ENCODE data around the gene CCDC27. TPM values are rescaled to one million over a fixed set of nuclear protein-coding genes. Genes with fewer than 3 reads are reported as not detected.
"Not testable (repeated sequence)": the region's sequence is repeated elsewhere in the genome, so short reads cannot be mapped to it uniquely, and the experiment has no call there.

The CCDC27 gene
- total and polyA plus RNA-seq, 2 donors (not counting 1 experiment from before 2014, with no cell fraction given), result not detected

DNA sequence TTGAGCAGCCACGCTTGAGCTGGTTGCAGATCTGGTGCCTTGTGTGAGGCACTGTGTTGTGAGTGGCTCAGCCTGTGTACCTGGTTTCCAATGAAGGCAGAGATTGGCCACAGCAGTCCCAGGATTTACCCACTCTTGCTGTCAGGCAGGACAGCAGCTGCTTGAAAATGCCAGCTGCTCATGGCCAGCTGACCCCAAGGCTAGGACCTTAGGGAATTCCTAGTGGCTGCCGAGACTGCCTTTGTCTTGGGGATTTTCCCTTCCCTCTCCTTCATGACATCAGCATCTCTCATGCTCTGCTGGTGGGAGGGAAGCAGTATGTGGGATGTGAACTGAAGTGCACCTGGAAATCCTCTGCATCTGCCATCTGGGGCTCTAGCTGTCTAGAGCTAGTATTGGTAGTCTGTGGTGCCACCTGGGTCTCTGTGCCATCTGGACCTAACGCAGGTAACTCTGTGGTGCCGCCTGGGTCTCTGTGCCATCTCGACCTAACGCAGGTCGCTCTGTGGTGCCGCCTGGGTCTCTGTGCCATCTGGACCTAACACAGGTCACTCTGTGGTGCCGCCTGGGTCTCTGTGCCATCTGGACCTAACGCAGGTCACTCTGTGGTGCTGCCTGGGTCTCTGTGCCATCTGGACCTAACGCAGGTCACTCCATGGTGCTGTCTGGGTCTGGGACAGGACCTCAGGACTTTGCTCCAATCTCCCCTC is 47.9 kb downstream of the CCDC27 start:
- Histone ChIP-seq H3K27me3 (replicated peaks in 1 of 4; ENCODE audit: control extremely low read depth in 1 of 4, control insufficient read depth in 3 of 4, insufficient read depth in 4 of 4, low read length in 3 of 4) (peaks cover 0 to 14% (median 4%) of the 10 kb centered on the region in 4 experiments), H3K79me2 (ENCODE audit: control insufficient read depth, insufficient read depth, low read length) (peaks cover 8% of the 10 kb centered on the region), H3K4me1 (ENCODE audit: control insufficient read depth in 2 of 2, insufficient read depth in 2 of 2, low read length in 2 of 2) (peaks cover 12 to 15% of the 10 kb centered on the region in 2 donors), H3K4me3 (ENCODE audit: control extremely low read depth in 1 of 5, extremely low read depth in 1 of 5, insufficient read depth in 1 of 5, low read depth in 2 of 5, low read length in 4 of 5) (no peak overlapping the region), H3K9ac (ENCODE audit: low read length) (no peak overlapping the region), H3K4me2 (replicated peaks; ENCODE audit: low read depth, low read length, poor library complexity, severe bottlenecking) (no peak overlapping the region), H3K27ac (ENCODE audit: low read length in 2 of 2) (no peak overlapping the region), H3K9me3 (ENCODE audit: control extremely low read depth in 1 of 3, control insufficient read depth in 2 of 3, insufficient read depth in 1 of 3, low read length in 2 of 3) (no peaks in the 10 kb centered on the region), H2AFZ (ENCODE audit: insufficient read depth, low read depth, low read length, poor library complexity, severe bottlenecking) (no peak overlapping the region), H4K20me1 (ENCODE audit: control insufficient read depth, insufficient read depth, low read length, poor library complexity, severe bottlenecking) (peaks cover 8% of the 10 kb centered on the region), H3K36me3 (replicated peaks in 1 of 2; ENCODE audit: control extremely low read depth in 1 of 2, control insufficient read depth in 1 of 2, extremely low read depth in 1 of 2, insufficient read depth in 2 of 2, low read length in 1 of 2) (no peaks in the 10 kb centered on the region)
- peaks cover 22% of the 10 kb centered on the region for H3K27me3 Mint-ChIP-seq
- peaks cover 18% of the 10 kb centered on the region for H3K4me1 Mint-ChIP-seq
- TF ChIP-seq, protein P1, sequence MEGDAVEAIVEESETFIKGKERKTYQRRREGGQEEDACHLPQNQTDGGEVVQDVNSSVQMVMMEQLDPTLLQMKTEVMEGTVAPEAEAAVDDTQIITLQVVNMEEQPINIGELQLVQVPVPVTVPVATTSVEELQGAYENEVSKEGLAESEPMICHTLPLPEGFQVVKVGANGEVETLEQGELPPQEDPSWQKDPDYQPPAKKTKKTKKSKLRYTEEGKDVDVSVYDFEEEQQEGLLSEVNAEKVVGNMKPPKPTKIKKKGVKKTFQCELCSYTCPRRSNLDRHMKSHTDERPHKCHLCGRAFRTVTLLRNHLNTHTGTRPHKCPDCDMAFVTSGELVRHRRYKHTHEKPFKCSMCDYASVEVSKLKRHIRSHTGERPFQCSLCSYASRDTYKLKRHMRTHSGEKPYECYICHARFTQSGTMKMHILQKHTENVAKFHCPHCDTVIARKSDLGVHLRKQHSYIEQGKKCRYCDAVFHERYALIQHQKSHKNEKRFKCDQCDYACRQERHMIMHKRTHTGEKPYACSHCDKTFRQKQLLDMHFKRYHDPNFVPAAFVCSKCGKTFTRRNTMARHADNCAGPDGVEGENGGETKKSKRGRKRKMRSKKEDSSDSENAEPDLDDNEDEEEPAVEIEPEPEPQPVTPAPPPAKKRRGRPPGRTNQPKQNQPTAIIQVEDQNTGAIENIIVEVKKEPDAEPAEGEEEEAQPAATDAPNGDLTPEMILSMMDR (IDR thresholded peaks at IDR 0.05), result no peak
- TF ChIP-seq EZH2 (IDR thresholded peaks at IDR 0.05; ENCODE audit: borderline replicate concordance, insufficient read depth, low read depth, low read length, poor library complexity, severe bottlenecking), result no peak
- H3K4me3 Mint-ChIP-seq, result no peak overlapping the region
- DNase-seq (no peak), ATAC-seq (ENCODE audit: low read depth) (no peak)
- H3K27ac Mint-ChIP-seq, result no peak overlapping the region
- intact Hi-C loops (cut with micrococcal nuclease), result loop anchor here (5.0 kb wide), 1 partner anchor 348 kb away; the partner anchor contains the start of gene ARHGEF16
- H3K9me3 Mint-ChIP-seq (ENCODE audit: insufficient read depth), result no peaks in the 10 kb centered on the region
- WGBS (ENCODE audit: insufficient coverage), result 96% methylated on average over 10 of the region's 11 CpGs
- POLR2A ChIA-PET, result no interaction called here
- CTCF ChIA-PET, result interaction anchor here (1.1 kb wide), 1 partner anchor 347 kb away, joined by 5 read pairs; no protein-coding TSS in a partner anchor

DNA sequence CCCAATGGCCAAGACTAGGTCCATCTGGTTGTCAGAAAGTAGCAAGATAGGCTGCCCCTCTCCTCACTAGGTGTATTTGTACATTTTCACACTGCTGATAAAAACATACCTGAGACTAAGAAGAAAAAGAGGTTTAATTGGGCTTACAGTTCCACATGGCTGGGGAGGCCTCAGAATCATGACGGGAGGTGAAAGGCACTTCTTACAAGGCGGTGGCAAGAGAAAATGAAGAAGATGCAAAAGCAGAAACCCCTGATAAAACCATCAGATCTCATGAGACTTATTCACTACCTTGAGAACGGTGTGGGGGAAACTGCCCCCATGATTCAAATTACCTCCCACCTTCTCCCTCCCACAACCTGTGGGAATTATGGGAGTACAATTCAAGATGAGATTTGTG is 48.5 kb downstream of the CCDC27 start:
- H3K9me3 ChIP-seq (ENCODE audit: control extremely low read depth in 1 of 3, control insufficient read depth in 2 of 3, insufficient read depth in 1 of 3, low read length in 2 of 3); POLR2A ChIA-PET; H3K4me2 ChIP-seq (replicated peaks; ENCODE audit: low read depth, low read length, poor library complexity, severe bottlenecking); H3K27ac Mint-ChIP-seq; H3K36me3 ChIP-seq (replicated peaks in 1 of 2; ENCODE audit: control extremely low read depth in 1 of 2, control insufficient read depth in 1 of 2, extremely low read depth in 1 of 2, insufficient read depth in 2 of 2, low read length in 1 of 2); H4K20me1 ChIP-seq (ENCODE audit: control insufficient read depth, insufficient read depth, low read length, poor library complexity, severe bottlenecking); H3K79me2 ChIP-seq (ENCODE audit: control insufficient read depth, insufficient read depth, low read length); DNase-seq; H3K27ac ChIP-seq (ENCODE audit: low read length in 2 of 2); H3K9me3 Mint-ChIP-seq (ENCODE audit: insufficient read depth); H3K4me3 ChIP-seq (ENCODE audit: control extremely low read depth in 1 of 5, extremely low read depth in 1 of 5, insufficient read depth in 1 of 5, low read depth in 2 of 5, low read length in 4 of 5); H3K9ac ChIP-seq (ENCODE audit: low read length); ATAC-seq (ENCODE audit: low read depth); H3K4me1 ChIP-seq (ENCODE audit: control insufficient read depth in 2 of 2, insufficient read depth in 2 of 2, low read length in 2 of 2); H3K4me3 Mint-ChIP-seq: not testable (repeated sequence)
- Histone ChIP-seq H3K27me3 (replicated peaks in 1 of 4; ENCODE audit: control extremely low read depth in 1 of 4, control insufficient read depth in 3 of 4, insufficient read depth in 4 of 4, low read length in 3 of 4) (peaks cover 0 to 14% (median 4%) of the 10 kb centered on the region in 4 experiments), H2AFZ (ENCODE audit: insufficient read depth, low read depth, low read length, poor library complexity, severe bottlenecking) (peak overlapping the region; percentile 51)
- WGBS (ENCODE audit: insufficient coverage), result no CpG with 5 or more reads among the region's 3 CpGs
- Mint-ChIP-seq H3K27me3 (peaks cover 29% of the 10 kb centered on the region), H3K4me1 (peaks cover 13% of the 10 kb centered on the region)
- CTCF ChIA-PET, result interaction anchor here (1.0 to 3.6 kb wide), 4 partner anchors 25 to 348 kb away, joined by 4 to 15 read pairs (median 4); no protein-coding TSS in a partner anchor
- intact Hi-C loops (cut with micrococcal nuclease), result loop anchor here (5.0 kb wide), 1 partner anchor 348 kb away; the partner anchor contains the start of gene ARHGEF16
